Measurements from ENCODE around the gene KCNIP1.
A peak's percentile ranks its signal among the peaks of the same experiment; 100 is the strongest.

The KCNIP1 gene

GRCh38 chr5:170483701-170484458, 19.9 kb upstream of the KCNIP1 start:
- no peak for DNase-seq (ENCODE audit: low spot score)

GRCh38 chr5:170484459-170484831, 19.4 kb upstream of the KCNIP1 start:
- DNase-seq (ENCODE audit: low spot score) = no peak

DNA sequence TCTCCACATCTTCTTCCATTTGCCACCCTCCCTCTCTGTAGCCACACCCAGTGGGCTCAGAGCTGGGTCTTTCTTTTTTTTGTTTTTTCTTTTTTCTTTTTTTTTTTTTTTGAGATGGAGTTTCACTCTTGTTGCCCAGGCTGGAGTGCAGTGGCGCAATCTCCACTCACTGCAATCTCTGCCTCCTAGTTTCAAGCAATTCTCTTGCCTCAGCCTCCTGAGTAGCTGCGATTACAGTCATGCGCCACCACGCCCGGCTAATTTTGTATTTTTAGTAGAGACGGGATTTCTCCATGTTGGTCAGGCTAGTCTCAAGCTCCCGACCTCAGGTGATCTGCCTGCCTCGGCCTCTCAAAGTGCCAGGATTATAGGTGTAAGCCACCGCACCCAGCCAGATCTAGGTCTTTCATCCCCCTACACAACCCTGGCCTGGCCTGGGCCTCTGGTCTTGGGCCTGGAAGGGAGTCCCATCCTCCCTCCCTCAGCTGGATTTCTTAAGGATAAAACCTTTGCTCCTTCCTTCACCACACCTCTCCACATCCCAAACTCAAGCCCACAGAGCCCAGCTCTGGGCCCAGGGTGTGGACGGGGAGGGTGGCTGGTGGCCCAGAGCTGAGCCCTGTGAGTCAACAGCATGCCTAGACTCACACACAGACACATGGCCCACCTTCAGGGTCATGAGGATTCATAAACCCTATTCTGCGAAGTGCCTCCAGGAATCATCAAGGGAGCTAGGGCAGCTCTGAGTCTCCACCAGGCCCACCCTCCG, 18.8 kb upstream of the KCNIP1 start:
- no peak for DNase-seq (ENCODE audit: low spot score)

GRCh38 chr5:170485616-170485911, 18.3 kb upstream of the KCNIP1 start:
- no peak for DNase-seq (ENCODE audit: low spot score)

GRCh38 chr5:170486371-170486770, 17.4 kb upstream of the KCNIP1 start:
- DNase-seq (ENCODE audit: low spot score) = no peak

DNA sequence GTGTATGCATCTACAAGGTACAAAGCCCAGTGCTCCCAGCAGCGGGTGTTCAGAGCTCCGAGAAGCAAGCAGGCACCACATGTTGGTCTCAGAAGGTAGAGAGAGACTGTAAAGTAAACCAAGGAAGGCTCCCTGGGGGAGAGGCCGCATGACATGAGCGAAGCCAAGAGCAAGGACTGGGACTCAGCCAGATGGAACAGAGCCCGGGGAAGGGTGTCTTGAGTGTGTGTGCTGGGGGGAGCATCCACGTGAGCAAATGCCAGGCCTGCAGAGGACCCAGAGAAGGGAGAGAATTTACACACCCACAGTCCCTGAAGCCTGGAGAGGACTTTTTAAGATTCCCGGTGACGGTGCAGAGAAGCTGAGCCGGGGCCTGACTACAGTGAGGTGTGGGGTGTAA, 15.2 kb upstream of the KCNIP1 start:
- DNase-seq (ENCODE audit: low spot score) = no peak

GRCh38 chr5:170489199-170489598, 14.6 kb upstream of the KCNIP1 start:
- DNase-seq (ENCODE audit: low spot score) = no peak

GRCh38 chr5:170490381-170490780, 13.4 kb upstream of the KCNIP1 start:
- no peak for DNase-seq (ENCODE audit: low spot score)

GRCh38 chr5:170491479-170491878, 12.3 kb upstream of the KCNIP1 start:
- DNase-seq (ENCODE audit: low spot score) = peak; percentile 41

DNA sequence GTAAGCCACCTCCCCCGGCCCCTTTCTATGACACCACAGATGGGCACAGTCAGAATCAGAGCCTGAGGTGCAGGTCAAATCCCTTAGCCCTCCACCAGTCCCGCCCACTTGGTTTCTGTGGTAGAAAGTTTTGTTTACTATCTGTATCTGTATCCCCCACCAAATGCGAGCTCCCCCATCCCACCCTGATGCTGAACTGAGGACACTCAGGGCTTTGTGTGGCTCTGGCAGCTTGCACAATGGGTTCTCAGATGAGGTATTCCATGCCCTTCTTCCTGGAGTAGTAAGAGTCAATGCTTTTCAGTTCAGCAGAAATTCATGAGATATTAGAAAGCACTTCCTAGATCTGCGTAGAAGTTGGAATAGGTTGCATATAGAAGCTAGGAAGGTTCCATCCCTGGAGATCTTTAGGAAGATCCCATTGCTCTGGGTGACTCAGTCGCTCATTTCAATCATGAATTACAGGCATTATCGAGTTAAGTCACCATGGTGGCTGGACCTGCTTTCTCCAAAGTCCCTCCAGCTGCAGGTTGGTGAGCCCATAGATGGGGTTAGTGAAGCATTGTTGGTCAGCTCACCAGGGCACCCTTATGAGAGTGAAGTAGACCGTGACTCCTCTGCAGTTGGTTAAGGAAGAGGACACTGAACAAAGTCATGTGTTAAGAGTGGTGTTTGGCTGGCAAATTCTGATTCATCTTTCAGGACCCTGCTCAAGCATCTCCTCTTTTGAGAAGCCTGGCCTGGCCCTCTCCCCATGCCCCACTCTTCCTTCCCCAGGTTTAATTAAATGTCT, 10.6 kb upstream of the KCNIP1 start:
- DNase-seq (ENCODE audit: low spot score) = no peak

- DNase-seq (ENCODE audit: low spot score) = no peak
Measured at GRCh38 chr5:170494041-170494440, 9.8 kb upstream of the KCNIP1 start.

DNA sequence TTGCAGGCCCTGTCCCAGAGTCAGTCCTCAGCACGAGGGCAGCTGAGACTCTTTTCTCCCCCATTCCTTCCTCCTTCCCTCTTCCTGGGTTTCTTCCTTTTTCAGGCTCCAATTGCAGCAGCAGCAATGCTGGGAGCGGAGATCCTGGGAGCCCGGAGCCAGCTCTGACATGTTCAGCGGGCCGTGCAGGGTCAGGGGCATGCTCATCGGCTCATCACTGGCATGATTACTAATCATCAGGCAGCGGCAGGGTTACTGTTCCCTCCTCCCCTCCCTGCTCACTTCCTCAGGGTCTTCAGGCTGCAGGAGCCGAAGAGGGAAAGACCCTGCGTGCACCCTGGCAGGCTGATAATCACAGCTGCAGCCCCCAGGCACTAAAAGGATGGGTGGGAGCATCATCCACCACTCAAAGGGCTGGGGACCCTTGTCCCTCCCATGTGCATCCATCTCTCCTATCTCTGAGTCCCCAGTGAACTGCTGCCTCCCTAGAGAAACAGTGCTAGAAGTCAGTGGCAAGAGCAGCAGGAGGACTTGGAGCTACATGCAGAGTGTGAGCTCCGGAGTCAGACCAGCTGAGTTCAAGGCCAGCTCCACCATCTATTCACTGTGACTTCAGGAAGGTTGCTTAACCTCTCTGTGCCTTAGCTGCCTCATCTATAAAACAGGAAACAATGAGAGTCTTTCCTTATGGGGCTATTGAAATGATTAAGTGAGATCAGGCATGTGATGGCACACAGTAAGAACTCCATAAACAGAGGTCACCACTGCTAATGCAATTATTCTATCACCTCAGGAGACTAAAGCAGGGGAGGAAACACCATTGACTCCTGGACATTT, 7.8 kb upstream of the KCNIP1 start:
- no peak for DNase-seq (ENCODE audit: low spot score)

DNA sequence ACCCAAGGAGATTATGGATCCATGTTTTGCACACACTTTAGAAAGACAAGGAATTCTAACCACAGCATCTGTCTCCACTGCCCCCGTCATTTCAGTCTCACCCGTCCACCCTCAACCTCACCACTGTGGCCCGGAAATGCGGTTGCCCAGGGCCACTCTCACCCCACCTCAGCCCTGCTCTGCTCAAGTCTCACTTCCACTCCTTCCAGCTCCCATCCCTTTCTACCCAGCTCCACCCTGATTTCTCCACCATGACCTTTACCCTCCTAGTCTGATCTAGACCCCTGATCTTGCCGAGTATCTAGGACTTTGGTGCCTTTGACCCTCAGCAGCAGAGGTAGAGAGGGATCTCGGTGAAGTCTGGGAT, 7.2 kb upstream of the KCNIP1 start:
- no peak for DNase-seq (ENCODE audit: low spot score)

DNA sequence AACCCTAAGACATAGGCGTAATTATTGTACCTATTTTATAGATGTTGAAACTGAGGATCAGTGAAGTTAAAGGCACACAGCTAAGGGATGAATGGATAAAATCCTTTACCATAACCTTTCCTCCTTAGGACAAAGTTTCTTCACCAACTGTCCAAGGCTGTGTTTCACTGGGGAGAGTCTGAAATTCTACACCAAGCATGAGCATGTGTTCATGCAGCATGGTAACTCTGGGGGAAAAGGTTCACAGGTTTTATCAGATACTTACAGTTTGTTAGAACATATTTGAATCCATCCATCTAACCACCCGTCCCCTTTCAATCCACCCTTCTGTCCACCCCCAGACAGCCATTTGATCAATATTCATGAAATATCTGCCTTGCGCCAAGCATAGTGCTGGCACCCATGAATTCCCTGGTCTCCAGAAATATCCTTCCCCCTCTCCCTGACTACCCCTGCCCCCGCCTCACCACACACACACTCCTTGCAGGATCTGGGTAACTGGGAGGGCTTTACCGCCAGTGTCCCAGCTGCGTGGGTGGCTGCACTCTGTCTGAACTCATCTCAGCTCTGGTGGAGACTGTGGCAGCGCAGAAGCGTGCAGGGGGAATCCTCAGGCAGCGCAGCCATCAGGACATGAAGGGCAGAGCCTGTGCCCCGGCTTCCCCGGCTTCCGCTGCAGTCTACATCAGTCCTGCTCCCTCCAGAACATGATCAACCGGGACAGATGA, 6.3 kb upstream of the KCNIP1 start:
- DNase-seq (ENCODE audit: low spot score) = no peak

DNA sequence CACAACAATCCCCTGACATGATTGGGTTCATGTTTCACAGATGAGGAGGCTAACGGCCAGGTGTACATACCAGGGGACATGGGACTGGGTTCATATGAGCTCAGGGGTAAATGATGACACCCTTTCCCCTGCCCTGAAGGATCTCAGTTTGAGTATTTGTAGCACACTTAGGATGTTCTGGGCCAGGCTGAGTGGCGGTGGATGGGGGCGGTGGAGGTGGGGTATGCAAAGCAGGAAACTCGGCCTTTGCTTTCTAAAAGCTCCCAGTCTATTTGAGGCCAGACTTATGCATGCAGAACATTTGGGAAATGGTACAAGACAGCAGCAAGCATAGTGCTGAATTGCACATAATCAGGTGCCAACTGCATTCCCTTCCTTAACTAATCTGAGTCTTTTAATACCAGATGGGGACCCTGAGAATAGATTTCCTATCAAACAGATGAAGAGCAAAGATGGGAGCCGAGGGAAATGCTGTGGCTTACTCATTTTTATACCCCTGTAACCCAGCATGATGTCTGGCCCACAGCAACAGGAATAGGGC, 4.9 kb upstream of the KCNIP1 start:
- no peak for DNase-seq (ENCODE audit: low spot score)

GRCh38 chr5:170499621-170500020, 4.2 kb upstream of the KCNIP1 start:
- DNase-seq (ENCODE audit: low spot score) = no peak

GRCh38 chr5:170501361-170501760, 2.5 kb upstream of the KCNIP1 start:
- no peak for DNase-seq (ENCODE audit: low spot score)

DNA sequence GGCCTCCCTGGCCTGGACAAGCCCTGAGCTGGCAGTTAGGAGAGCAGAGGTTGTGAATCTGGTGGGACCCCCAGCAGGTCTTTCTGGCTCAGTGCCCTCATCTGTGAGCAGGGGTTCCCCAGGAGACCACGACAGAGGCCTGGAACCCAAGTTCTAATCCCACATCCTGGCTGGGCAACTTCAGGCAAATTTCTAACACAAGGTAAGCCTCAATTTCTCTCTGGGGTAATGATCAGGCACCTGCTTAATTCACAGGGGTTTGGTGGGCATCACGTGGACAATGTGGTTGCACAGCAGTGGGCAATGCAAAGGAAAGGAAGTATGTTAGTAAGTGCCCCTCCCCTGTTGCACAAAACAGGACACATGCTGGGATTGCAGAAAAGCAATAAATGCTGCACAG, 1.9 kb upstream of the KCNIP1 start:
- no peak for DNase-seq (ENCODE audit: low spot score)

DNA sequence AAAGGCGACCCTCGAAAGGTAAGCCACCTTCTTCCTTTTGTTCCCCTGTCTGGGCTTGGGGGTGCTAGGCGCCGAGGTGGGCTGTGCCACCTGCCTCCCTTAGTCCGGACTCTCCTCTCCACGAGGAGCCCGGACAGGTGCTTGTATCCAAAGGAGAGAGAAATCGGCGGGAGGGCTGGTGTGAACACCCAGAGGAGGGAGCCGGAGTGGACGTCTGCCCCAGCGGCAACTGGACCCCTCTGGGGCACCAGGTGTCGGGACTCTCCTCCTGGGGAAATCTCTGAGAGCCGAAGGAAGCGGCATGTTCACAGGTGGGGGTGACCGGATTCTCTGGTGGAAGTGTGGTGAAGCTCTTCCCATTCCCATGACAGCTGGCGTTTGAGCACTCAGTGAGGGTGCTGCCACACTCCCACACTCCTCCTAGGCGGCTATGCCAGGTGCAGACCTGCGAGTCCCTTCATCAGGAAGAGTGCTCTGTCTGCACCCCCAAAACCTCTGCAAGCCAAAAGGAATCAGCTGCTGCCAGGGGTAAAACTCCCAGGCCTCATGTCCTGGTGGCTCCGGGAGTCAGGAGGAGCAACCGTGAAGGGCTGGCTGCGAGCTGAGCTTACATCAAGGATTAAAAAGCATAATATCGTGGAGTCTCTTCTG, 921 bp downstream of the KCNIP1 start:
- no peak for DNase-seq (ENCODE audit: low spot score)

DNA sequence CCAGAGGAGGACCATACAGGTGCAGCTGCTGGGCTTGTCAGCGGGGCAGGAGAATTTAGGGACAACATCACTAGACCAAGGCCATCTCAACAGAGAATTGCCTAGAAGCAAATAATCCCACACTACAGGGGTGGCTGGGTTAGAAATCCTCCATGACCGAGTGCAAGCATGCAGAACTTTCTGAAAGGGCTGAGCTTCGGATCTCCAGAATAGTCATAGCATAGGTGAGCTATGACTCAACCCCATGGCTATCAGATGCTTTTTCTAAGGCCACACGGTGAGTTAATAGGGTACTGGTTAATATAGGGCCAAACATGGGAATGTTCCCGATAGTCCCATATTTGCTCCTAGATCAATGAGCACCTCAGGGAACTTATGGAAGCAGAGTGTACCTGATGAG, 4.2 kb downstream of the KCNIP1 start:
- no peak for DNase-seq (ENCODE audit: low spot score)

Measured in iPS-NIHi11 (cell line).